H1 (cell line): ENCODE measurements around the gene USP6. TPM values are rescaled to one million over a fixed set of nuclear protein-coding genes. Genes with fewer than 3 reads are reported as not detected.

ENCODE experiments used
- CTCF ChIA-PET: fragments of 300-600 bp; sonication (Branson Sonifier 250); formaldehyde crosslinking; loops from one replicate; lab custom pipeline; 2021; ENCODE audit not compliant: partially characterized antibody; lab: Charles Lee
- POLR2A ChIA-PET: fragments of 300-600 bp; sonication (Branson Sonifier 250); formaldehyde crosslinking; loops from one replicate; lab custom pipeline; 2021; ENCODE audit warnings: inconsistent platforms; ENCODE audit not compliant: partially characterized antibody; lab: Charles Lee
- DNase-seq, 2 experiments: peaks; one replicate each; pipeline versions ENCODE4 v3.0.0 to v3.0.0-alpha.2; 2010 to 2022; ENCODE audit warnings: low spot score in 2 of 2, low read depth in 1 of 2, mixed read lengths in 1 of 2
- FAIRE-seq: peaks from 2 replicates; lab custom pipeline; 2011; peaks lifted over from hg19 to GRCh38; lab: Jason Lieb, UNC
- H2AFZ ChIP-seq: 2 replicates; pipeline ENCODE4 v1.8.1; 2012; ENCODE audit warnings: low read length, inconsistent platforms
- H2AK5ac ChIP-seq: 2 replicates; pipeline ENCODE4 v1.6.1; 2013; ENCODE audit warnings: low read depth, low read length
- H2BK120ac ChIP-seq: replicated peaks from 2 replicates; pipeline ENCODE3; 2013; ENCODE audit warnings: low read depth, low read length, inconsistent platforms
- H2BK12ac ChIP-seq: 2 replicates; pipeline ENCODE4 v1.6.1; 2013; ENCODE audit warnings: low read depth, low read length
- H2BK15ac ChIP-seq: 2 replicates; pipeline ENCODE4 v1.6.1; 2013; ENCODE audit warnings: low read length
- H2BK20ac ChIP-seq: 2 replicates; pipeline ENCODE4 v1.6.1; 2013; ENCODE audit warnings: low read length
- H2BK5ac ChIP-seq: 2 replicates; pipeline ENCODE4 v1.6.1; 2013; ENCODE audit warnings: low read depth, low read length
- H3K14ac ChIP-seq: 2 replicates; pipeline ENCODE4 v1.6.1; 2013; ENCODE audit warnings: inconsistent platforms; ENCODE audit not compliant: insufficient read length
- H3K18ac ChIP-seq: 2 replicates; pipeline ENCODE4 v1.6.1; 2013; ENCODE audit warnings: low read length; ENCODE audit errors: extremely low read depth
- H3K23ac ChIP-seq: 2 replicates; pipeline ENCODE4 v1.6.1; 2013; ENCODE audit warnings: inconsistent platforms; ENCODE audit not compliant: insufficient read length
- H3K23me2 ChIP-seq: 2 replicates; pipeline ENCODE4 v1.6.1; 2013; ENCODE audit warnings: low read depth, low read length
- H3K27ac ChIP-seq: 2 replicates; pipeline ENCODE4 v1.6.1; 2011; ENCODE audit warnings: low read depth, low read length, inconsistent platforms
- H3K27me3 ChIP-seq, 4 experiments: replicated peaks in 1 of 4; 1 replicate in 1 of 4; 2 replicates in 3 of 4; pipeline versions ENCODE4 v1.6.1 to v1.8.1; 2011 to 2013; ENCODE audit warnings: low read length in 3 of 4, mild to moderate bottlenecking in 3 of 4, inconsistent platforms in 2 of 4, mixed read lengths in 2 of 4, moderate library complexity in 1 of 4; ENCODE audit not compliant: control insufficient read depth in 3 of 4, insufficient read depth in 3 of 4; ENCODE audit errors: extremely low read depth in 1 of 4
- H3K36me3 ChIP-seq, 4 experiments: 2 replicates each; pipeline versions ENCODE4 v1.6.1 to v1.8.1; 2011 to 2013; ENCODE audit warnings: mild to moderate bottlenecking in 4 of 4, low read length in 3 of 4, moderate library complexity in 2 of 4, control low read depth in 1 of 4, inconsistent platforms in 1 of 4; ENCODE audit not compliant: insufficient read depth in 4 of 4, control insufficient read depth in 2 of 4
- H3K4ac ChIP-seq: replicated peaks from 2 replicates; pipeline ENCODE3; 2013; ENCODE audit warnings: low read length, low read depth, mixed read lengths, inconsistent platforms; ENCODE audit not compliant: insufficient read length
- H3K4me1 ChIP-seq, 4 experiments: replicated peaks in 1 of 4; 1 replicate in 1 of 4; 2 replicates in 3 of 4; pipeline versions ENCODE4 v1.6.1 to v1.8.1; 2011 to 2013; ENCODE audit warnings: low read length in 3 of 4, inconsistent platforms in 2 of 4, mixed read lengths in 1 of 4; ENCODE audit not compliant: insufficient read depth in 4 of 4, control insufficient read depth in 3 of 4
- H3K4me2 ChIP-seq, 2 experiments: 2 replicates each; pipeline versions ENCODE4 v1.6.1 to v1.8.1; 2011 to 2013; ENCODE audit warnings: low read depth in 2 of 2, low read length in 2 of 2, control low read depth in 1 of 2, inconsistent platforms in 1 of 2, mild to moderate bottlenecking in 1 of 2; ENCODE audit not compliant: insufficient read depth in 1 of 2
- H3K4me3 ChIP-seq, 4 experiments: fragments of 200-600, 300-600 bp in 1 of 4; sonication (generic), shearing (Covaris generic), sonication (Bioruptor Twin) in 1 of 4; 2 replicates each; pipeline versions ENCODE4 v1.5.1 to v1.8.1; 2011 to 2016; ENCODE audit warnings: low read length in 4 of 4, low read depth in 3 of 4, control low read depth in 2 of 4, inconsistent platforms in 2 of 4, mild to moderate bottlenecking in 2 of 4, mixed read lengths in 1 of 4, moderate library complexity in 1 of 4; ENCODE audit not compliant: insufficient read depth in 2 of 4; ENCODE audit errors: extremely low read depth in 1 of 4
- H3K56ac ChIP-seq: replicated peaks from 2 replicates; pipeline ENCODE3; 2013; ENCODE audit warnings: low read depth, mild to moderate bottlenecking, mixed read lengths, low read length, inconsistent platforms; ENCODE audit not compliant: insufficient read length
- H3K79me1 ChIP-seq: 2 replicates; pipeline ENCODE4 v1.6.1; 2013; ENCODE audit warnings: low read depth, low read length, control low read depth
- H3K79me2 ChIP-seq, 2 experiments: 2 replicates each; pipeline versions ENCODE4 v1.6.1 to v1.8.1; 2012 to 2013; ENCODE audit warnings: low read length in 2 of 2, mild to moderate bottlenecking in 2 of 2, inconsistent platforms in 1 of 2; ENCODE audit not compliant: insufficient read depth in 2 of 2, control insufficient read depth in 1 of 2
- H3K9ac ChIP-seq, 4 experiments: replicated peaks in 1 of 4; 1 replicate in 1 of 4; 2 replicates in 3 of 4; pipeline versions ENCODE4 v1.6.1 to v1.8.1; 2011 to 2013; ENCODE audit warnings: low read depth in 3 of 4, low read length in 3 of 4, control low read depth in 2 of 4, mild to moderate bottlenecking in 2 of 4, moderate library complexity in 2 of 4, inconsistent platforms in 1 of 4; ENCODE audit errors: extremely low read depth in 1 of 4
- H3K9me3 ChIP-seq, 2 experiments: 2 replicates each; pipeline versions ENCODE4 v1.6.1 to v1.8.1; 2012 to 2013; ENCODE audit warnings: mild to moderate bottlenecking in 2 of 2, moderate library complexity in 2 of 2, control low read depth in 1 of 2, inconsistent platforms in 1 of 2, low read depth in 1 of 2, low read length in 1 of 2, mixed read lengths in 1 of 2; ENCODE audit not compliant: insufficient read depth in 2 of 2
- H4K20me1 ChIP-seq, 2 experiments: replicated peaks in 1 of 2; 2 replicates each; pipeline versions ENCODE3 to v1.8.1; 2011 to 2013; ENCODE audit warnings: inconsistent platforms in 2 of 2, low read length in 2 of 2, mild to moderate bottlenecking in 1 of 2; ENCODE audit not compliant: insufficient read depth in 2 of 2, control insufficient read depth in 1 of 2
- H4K5ac ChIP-seq: 2 replicates; pipeline ENCODE4 v1.6.1; 2013; ENCODE audit warnings: low read length, low read depth, mixed read lengths, inconsistent platforms; ENCODE audit not compliant: insufficient read length
- H4K8ac ChIP-seq: 2 replicates; pipeline ENCODE4 v1.8.0; 2013; ENCODE audit warnings: mild to moderate bottlenecking, moderate library complexity, low read length, inconsistent platforms; ENCODE audit not compliant: insufficient read depth; ENCODE audit errors: extremely low read depth
- H4K91ac ChIP-seq: replicated peaks from 2 replicates; pipeline ENCODE3; 2013; ENCODE audit warnings: low read length, mixed read lengths, inconsistent platforms; ENCODE audit not compliant: insufficient read length
- KDM1A ChIP-seq: fragments of 200-600, 300-600 bp; sonication (generic); IDR thresholded peaks from 2 replicates; pipeline ENCODE4 v1.7.1; 2016; ENCODE audit warnings: mild to moderate bottlenecking, low read length, borderline replicate concordance
- SIX5 ChIP-seq: IDR thresholded peaks from 2 replicates; pipeline ENCODE4 v1.6.1; 2011; ENCODE audit warnings: mild to moderate bottlenecking, low read depth, low read length
- WGBS, 2 experiments: shearing (Covaris generic) in 1 of 2; methylation state at CpG; one replicate each; pipeline versions ENCODE4 v1.1.6 to v1.1.7; 2013 to 2015; ENCODE audit warnings: low lambda C conversion rate in 2 of 2, mixed read lengths in 2 of 2, inconsistent platforms in 1 of 2, low coverage in 1 of 2, missing lambda C conversion rate in 1 of 2; ENCODE audit not compliant: insufficient replicate concordance in 2 of 2, insufficient coverage in 1 of 2, insufficient read length in 1 of 2; ENCODE audit errors: extremely low coverage in 1 of 2, missing lambda C conversion rate in 1 of 2; 5-methylcytosine and 5-hydroxymethylcytosine counted together
- polyA plus RNA-seq, 7 experiments: library from polyadenylated mRNA; depleted of rRNA in 3 of 7; stranded (reverse) in 5 of 7; unstranded in 2 of 7; fragments of >200 nt in 5 of 7; fragments of 200-250 nt in 2 of 7; gene quantifications; 1 replicate in 5 of 7; 2 replicates in 1 of 7; 4 replicates in 1 of 7; pipeline versions ENCODE4 v1.2.1 to v1.2.3, GENCODE V29; 2011 to 2013; ENCODE audit warnings: missing spikeins in 2 of 7, mixed read lengths in 2 of 7
- total RNA-seq: library from RNA; stranded (reverse); fragmentation: NEBNext Ultra II Directional; extraction: Animal tissue kit (Norgen Biotek cat#: 25700); gene quantifications from 2 replicates; pipeline ENCODE4 v1.2.1, GENCODE V29; 2021

Gene USP6
- total and polyA plus RNA-seq, 2 of the 8 experiments (the other 6 are each of a cell fraction or from before 2014, with no cell fraction given) = 0.08 to 0.32 TPM

GRCh38 chr17:5182597-5183409 lies 67.0 kb downstream of the USP6 start:
- WGBS, 2 experiments = 98% methylated on average over 6 of the region's 6 CpGs; no CpG with 5 or more reads in 1 of the 2 experiments
- Histone ChIP-seq H3K14ac (no peak overlapping the region), H3K79me2 (no peaks in the 10 kb centered on the region), H3K79me1 (no peaks in the 10 kb centered on the region), H2BK15ac (no peak overlapping the region), H2AFZ (no peak overlapping the region), H3K9me3 (peaks cover 89 to 97% of the 10 kb centered on the region in 2 experiments), H4K91ac (no peak overlapping the region), H4K8ac (no peak overlapping the region), H4K20me1 (no peaks in the 10 kb centered on the region), H3K18ac (no peak overlapping the region), H3K4me1 (no peaks in the 10 kb centered on the region), H4K5ac (no peak overlapping the region), H3K36me3 (peaks cover 0 to 77% (median 22%) of the 10 kb centered on the region in 4 experiments; a peak in 5 of 8 replicates), H2AK5ac (no peak overlapping the region), H2BK5ac (no peak overlapping the region), H2BK12ac (no peak overlapping the region), H3K27ac (no peak overlapping the region), H3K23me2 (no peaks in the 10 kb centered on the region), H3K4ac (no peak overlapping the region), H3K4me3 (peak overlapping the region in 1 of 4 experiments; percentile 22; a peak in 1 of 8 replicates), H3K23ac (no peak overlapping the region), H3K4me2 (no peak overlapping the region), H3K56ac (no peak overlapping the region), H2BK120ac (no peak overlapping the region), H2BK20ac (no peak overlapping the region), H3K27me3 (no peaks in the 10 kb centered on the region), H3K9ac (no peak overlapping the region)
- DNase-seq (no peak), FAIRE-seq (no peak)
- ChIA-PET CTCF (interaction anchor here (1.2 kb wide), 1 partner anchor 127 kb away, joined by 3 read pairs; no protein-coding TSS in a partner anchor), POLR2A (interaction anchor here (0.9 to 3.4 kb wide), 7 partner anchors 8 to 113 kb away, joined by 3 to 23 read pairs (median 3); partner anchors contain the start of genes ZNF232 and ZNF594)
- TF ChIP-seq SIX5 = no peak
- peak; percentile 3; the same call in 1 of the 2 replicates for TF ChIP-seq KDM1A
